Gastroesophageal sphincter (tissue), 4 donors: ENCODE results near the gene SERPINH1. TPM values are rescaled to one million over a fixed set of nuclear protein-coding genes. Genes with fewer than 3 reads are reported as not detected.
A peak's percentile ranks its signal among the peaks of the same experiment; 100 is the strongest.

Experiments used
- ATAC-seq: fragments of 150-250 bp; one replicate; pipeline ENCODE4 v1.9.1; 2016; ENCODE audit warnings: mild to moderate bottlenecking, moderate library complexity
- H3K27ac ChIP-seq, 4 donors: fragments of 200-600 bp; sonication (generic) in 3 of 4; 1 replicate in 3 of 4; 2 replicates in 1 of 4; pipeline ENCODE4 v1.5.1; 2016 to 2019
- H3K27me3 ChIP-seq: fragments of 200-600 bp; sonication (generic); one replicate; pipeline ENCODE4 v1.5.1; 2019
- H3K36me3 ChIP-seq, 2 donors: fragments of 200-600 bp; sonication (generic); one replicate each; pipeline ENCODE4 v1.5.1; 2019; ENCODE audit warnings: control low read depth in 1 of 2
- H3K4me1 ChIP-seq, 3 donors: fragments of 200-600 bp; sonication (generic); 1 replicate in 2 of 3; 2 replicates in 1 of 3; pipeline ENCODE4 v1.5.1; 2016 to 2019; ENCODE audit warnings: control low read depth in 2 of 3
- H3K4me3 ChIP-seq, 2 donors: fragments of 200-600 bp; sonication (generic); one replicate each; pipeline ENCODE4 v1.5.1; 2019; ENCODE audit warnings: mild to moderate bottlenecking in 1 of 2, moderate library complexity in 1 of 2
- H3K9me3 ChIP-seq, 3 donors: fragments of 200-600 bp; sonication (generic); one replicate each; pipeline ENCODE4 v1.5.1; 2017 to 2019; ENCODE audit warnings: control low read depth in 2 of 3
- EP300 ChIP-seq: sonication (generic); formaldehyde crosslinking; IDR thresholded peaks from one replicate; pipeline ENCODE4 v1.6.1; 2017; ENCODE audit warnings: antibody characterized with exemption, mild to moderate bottlenecking
- POLR2A ChIP-seq, 2 donors: fragments of 450-650 bp; IDR thresholded peaks; one replicate each; pipeline ENCODE4 v1.6.1; 2017; ENCODE audit warnings: antibody characterized with exemption in 2 of 2, mild to moderate bottlenecking in 2 of 2, moderate library complexity in 1 of 2
- POLR2AphosphoS5 ChIP-seq: sonication (generic); formaldehyde crosslinking; IDR thresholded peaks from one replicate; pipeline ENCODE4 v1.6.1; 2017; ENCODE audit warnings: antibody characterized with exemption
- WGBS, 2 donors: methylation state at CpG; one replicate each; pipeline ENCODE4 v1.1.5; 2018; ENCODE audit warnings: low coverage in 1 of 2; 5-methylcytosine and 5-hydroxymethylcytosine counted together
- total RNA-seq, 4 donors: library from RNA; depleted of rRNA; stranded (reverse); fragments of >200 nt; gene quantifications; one replicate each; pipeline ENCODE4 v1.1.0, GENCODE V29; 2016
- TF ChIP-seq, protein P1 (sequence below), 4 experiments: fragments of 200-600 bp in 2 of 4; fragments of 450-650 bp in 2 of 4; sonication (generic) in 1 of 4; IDR thresholded peaks; one replicate each; pipeline ENCODE4 v1.5.1; 2017 to 2019; ENCODE audit warnings: antibody characterized with exemption in 4 of 4, mild to moderate bottlenecking in 2 of 4, moderate library complexity in 2 of 4

SERPINH1 gene
- total RNA-seq, 4 donors from 2014 or later = 127 to 284 (median 175) TPM

DNA sequence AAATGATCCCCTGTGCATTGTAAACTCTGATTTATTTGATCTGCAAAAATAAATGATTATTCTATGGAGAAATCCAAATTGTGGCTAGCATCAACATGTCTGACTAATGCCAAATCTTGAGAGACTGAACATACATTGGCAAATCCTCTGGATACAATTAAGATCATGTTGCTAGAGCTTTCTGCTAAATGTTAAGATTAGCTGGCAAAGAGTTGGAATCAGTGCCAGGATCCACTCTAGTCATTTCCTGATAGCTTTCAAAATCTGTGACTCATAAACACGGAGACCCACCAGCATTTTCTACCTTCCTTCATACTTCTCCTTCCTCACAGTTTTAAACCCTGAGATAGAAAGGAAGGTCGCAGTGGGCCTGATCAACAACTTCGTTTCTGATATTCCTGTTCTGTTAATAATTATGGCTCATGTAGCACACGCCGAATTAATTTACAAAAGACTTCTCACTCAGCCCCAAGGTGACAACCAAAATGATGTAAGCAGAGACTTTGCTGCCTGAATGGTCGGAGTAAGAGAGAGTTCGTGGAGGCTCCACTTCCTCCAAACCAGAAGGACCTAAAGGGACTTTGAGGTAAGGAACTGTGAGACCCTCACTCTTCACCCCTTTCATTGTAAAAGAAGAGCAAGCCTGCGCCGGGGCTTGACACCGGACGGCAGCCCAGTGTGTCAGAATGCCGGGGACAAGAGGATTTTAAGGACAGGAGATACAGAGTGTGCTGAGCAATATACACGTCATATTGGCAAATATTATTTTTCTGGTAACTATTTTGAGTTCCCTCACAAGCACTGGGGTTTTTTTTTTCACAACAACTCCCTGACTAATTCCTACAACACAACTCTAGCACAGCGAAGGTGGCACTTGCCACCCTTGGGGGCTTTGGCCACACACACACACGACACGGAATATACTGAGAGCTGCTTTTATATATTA is 42.0 kb downstream of the SERPINH1 start:
- Histone ChIP-seq H3K27me3 (no peaks in the 10 kb centered on the region), H3K9me3 (no peaks in the 10 kb centered on the region), H3K36me3 (peaks cover 0 to 36% of the 10 kb centered on the region in 2 donors), H3K4me1 (no peaks in the 10 kb centered on the region), H3K4me3 (no peak overlapping the region), H3K27ac (no peak overlapping the region)
- TF ChIP-seq POLR2AphosphoS5 (peak; percentile 70), POLR2A (IDR thresholded peaks at IDR 0.05) (no peak)
- ATAC-seq = no peak
- WGBS, 2 donors = 81 to 87% methylated on average over 11 to 12 of the region's 16 CpGs

GRCh38 chr11:75606099-75606498 is 44.0 kb downstream of the SERPINH1 start:
- Histone ChIP-seq H3K4me3 (no peak overlapping the region), H3K27ac (no peak overlapping the region), H3K27me3 (no peaks in the 10 kb centered on the region), H3K36me3 (peaks cover 0 to 36% of the 10 kb centered on the region in 2 donors), H3K4me1 (no peaks in the 10 kb centered on the region), H3K9me3 (no peaks in the 10 kb centered on the region)
- no peak for ATAC-seq
- WGBS, 2 donors = 95 to 96% methylated on average over 6 to 7 of the region's 8 CpGs
- TF ChIP-seq EP300 = no peak
- no peak for TF ChIP-seq POLR2A (IDR thresholded peaks at IDR 0.05)
- TF ChIP-seq POLR2AphosphoS5 = no peak
- TF ChIP-seq, protein P1, sequence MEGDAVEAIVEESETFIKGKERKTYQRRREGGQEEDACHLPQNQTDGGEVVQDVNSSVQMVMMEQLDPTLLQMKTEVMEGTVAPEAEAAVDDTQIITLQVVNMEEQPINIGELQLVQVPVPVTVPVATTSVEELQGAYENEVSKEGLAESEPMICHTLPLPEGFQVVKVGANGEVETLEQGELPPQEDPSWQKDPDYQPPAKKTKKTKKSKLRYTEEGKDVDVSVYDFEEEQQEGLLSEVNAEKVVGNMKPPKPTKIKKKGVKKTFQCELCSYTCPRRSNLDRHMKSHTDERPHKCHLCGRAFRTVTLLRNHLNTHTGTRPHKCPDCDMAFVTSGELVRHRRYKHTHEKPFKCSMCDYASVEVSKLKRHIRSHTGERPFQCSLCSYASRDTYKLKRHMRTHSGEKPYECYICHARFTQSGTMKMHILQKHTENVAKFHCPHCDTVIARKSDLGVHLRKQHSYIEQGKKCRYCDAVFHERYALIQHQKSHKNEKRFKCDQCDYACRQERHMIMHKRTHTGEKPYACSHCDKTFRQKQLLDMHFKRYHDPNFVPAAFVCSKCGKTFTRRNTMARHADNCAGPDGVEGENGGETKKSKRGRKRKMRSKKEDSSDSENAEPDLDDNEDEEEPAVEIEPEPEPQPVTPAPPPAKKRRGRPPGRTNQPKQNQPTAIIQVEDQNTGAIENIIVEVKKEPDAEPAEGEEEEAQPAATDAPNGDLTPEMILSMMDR (IDR thresholded peaks at IDR 0.05) = no peak

DNA sequence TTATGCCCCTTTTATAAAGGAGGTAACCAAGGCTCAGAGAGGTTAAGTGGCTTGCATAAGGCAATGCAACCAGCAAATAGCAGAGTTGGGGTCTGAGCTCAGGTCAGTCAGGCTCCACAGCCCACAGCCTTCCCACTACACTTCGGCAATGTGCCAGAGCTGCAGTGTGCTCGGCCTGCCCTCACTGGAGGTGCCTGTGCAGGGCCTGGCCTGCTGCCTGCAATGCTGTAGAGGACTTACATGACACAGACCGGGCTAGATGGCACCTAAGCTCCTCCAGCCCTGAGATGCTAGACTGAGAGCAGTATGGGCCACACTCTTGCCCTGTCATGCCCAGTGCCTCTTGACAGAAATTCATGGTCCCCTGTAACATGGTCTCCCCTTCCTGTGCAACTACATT is 49.8 kb downstream of the SERPINH1 start:
- whole genome bisulfite sequencing, 2 donors = 80% methylated on average over 1 of the region's 3 CpGs; no CpG with 5 or more reads in 1 of the 2 donors
- Histone ChIP-seq H3K4me1 (no peaks in the 10 kb centered on the region), H3K9me3 (no peaks in the 10 kb centered on the region), H3K4me3 (no peak overlapping the region), H3K27me3 (no peaks in the 10 kb centered on the region), H3K27ac (no peak overlapping the region), H3K36me3 (peaks cover 0 to 4% of the 10 kb centered on the region in 2 donors)
- no peak for ATAC-seq
- TF ChIP-seq POLR2AphosphoS5 = no peak
- no peak for TF ChIP-seq POLR2A (IDR thresholded peaks at IDR 0.05)
- TF ChIP-seq, protein P1 (IDR thresholded peaks at IDR 0.05) = no peak
- TF ChIP-seq EP300 = no peak

DNA sequence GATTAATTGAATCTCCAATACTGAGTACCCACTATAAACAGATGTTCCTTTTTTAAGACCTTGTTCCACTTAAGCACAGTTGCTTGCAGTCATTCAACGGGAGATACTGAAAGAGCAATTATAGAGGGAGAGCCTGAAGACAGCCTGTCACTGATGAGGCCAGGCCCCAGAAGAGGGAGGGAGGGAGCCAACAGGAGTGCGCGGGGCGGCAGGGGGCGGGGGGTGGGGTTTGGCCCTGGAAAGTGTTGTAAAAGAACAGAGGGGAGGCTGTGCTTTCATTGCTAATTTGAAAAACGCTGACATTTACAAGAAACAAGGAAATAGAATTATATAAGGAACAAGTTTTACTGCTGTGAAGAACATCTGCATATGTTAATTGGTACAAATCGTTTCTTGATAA is 53.7 kb downstream of the SERPINH1 start:
- no peak for ATAC-seq
- no peaks in the 10 kb centered on the region for H3K36me3 ChIP-seq
- no peak for TF ChIP-seq POLR2A (IDR thresholded peaks at IDR 0.05)
- no peak overlapping the region for H3K4me3 ChIP-seq
- H3K4me1 ChIP-seq = no peaks in the 10 kb centered on the region
- H3K27me3 ChIP-seq = no peaks in the 10 kb centered on the region
- H3K9me3 ChIP-seq = no peaks in the 10 kb centered on the region
- H3K27ac ChIP-seq = no peak overlapping the region
- WGBS, 2 donors = 43% methylated on average over 6 of the region's 7 CpGs

DNA sequence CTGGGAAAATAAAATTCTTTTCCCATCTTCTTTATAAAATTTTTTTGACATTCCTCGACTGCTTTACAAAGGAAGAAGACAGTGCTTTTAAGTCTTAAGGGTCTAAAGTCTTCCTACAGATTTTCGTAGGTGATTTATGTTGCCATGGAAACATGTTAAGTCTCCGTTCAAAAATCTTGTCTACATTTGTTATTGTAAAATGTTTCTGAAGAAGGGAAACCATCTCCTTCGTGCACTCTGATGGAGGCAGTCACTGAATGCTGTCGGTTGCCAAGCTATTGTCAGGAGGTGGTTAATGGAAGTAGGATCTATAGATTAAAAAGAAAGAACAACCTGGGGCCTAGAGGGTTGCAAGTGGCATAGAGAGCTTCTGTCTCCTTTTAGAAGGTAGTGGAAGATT is 54.2 kb downstream of the SERPINH1 start:
- Histone ChIP-seq H3K4me3 (no peak overlapping the region), H3K36me3 (no peaks in the 10 kb centered on the region), H3K9me3 (no peaks in the 10 kb centered on the region), H3K27me3 (no peaks in the 10 kb centered on the region), H3K4me1 (no peaks in the 10 kb centered on the region), H3K27ac (no peak overlapping the region)
- WGBS, 2 donors = 75 to 76% methylated on average over 5 of the region's 5 CpGs
- TF ChIP-seq, protein P1 (IDR thresholded peaks at IDR 0.05) = no peak
- TF ChIP-seq EP300 = no peak
- TF ChIP-seq POLR2A (IDR thresholded peaks at IDR 0.05) = no peak
- TF ChIP-seq POLR2AphosphoS5 = no peak
- ATAC-seq = no peak

Other genes with a start within 250 kb of the SERPINH1 start
- 100 to 1,000 TPM in 1 of 4 donors, 10 to 100 TPM in 3; 72.3 to 120 (median 93.0) TPM for gene ARRB1, start 210.6 kb upstream of the SERPINH1 start, total RNA-seq
- gene RPS3, start 162.7 kb upstream of the SERPINH1 start, total RNA-seq = 1,000 to 10,000 TPM in 2 of 4 donors, 100 to 1,000 TPM in 2; 767 to 1,946 (median 1,260) TPM
- gene KLHL35, start 129.1 kb upstream of the SERPINH1 start, total RNA-seq = under 1 TPM in 1 of 4 donors, not detected in 3; 0.72 TPM
- gene GDPD5, start 36.3 kb upstream of the SERPINH1 start, total RNA-seq = 1 to 10 TPM; 3.8 to 9.3 (median 6.4) TPM
- 10 to 100 TPM; 23.3 to 35.5 (median 25.5) TPM for gene MAP6, start 106.8 kb downstream of the SERPINH1 start, total RNA-seq
- gene MOGAT2, start 155.6 kb downstream of the SERPINH1 start, total RNA-seq = under 1 TPM in 1 of 4 donors, not detected in 3; 0.30 TPM
- 10 to 100 TPM in 1 of 4 donors, 1 to 10 TPM in 2, under 1 TPM in 1; 0.74 to 14.4 (median 1.5) TPM for gene DGAT2, start 206.5 kb downstream of the SERPINH1 start, total RNA-seq